ENCODE results near the gene PPFIBP2.

PPFIBP2 gene

GRCh38 chr11:7646866-7647265 is 133.1 kb downstream of the PPFIBP2 start:
- DNase-seq (ENCODE audit: low read depth) = no peak
- in situ Hi-C loops (cut with HindIII; ENCODE audit: low sequenced_read_pairs) = no loop called here
- TF ChIP-seq CTCF (IDR thresholded peaks at IDR 0.05; ENCODE audit: low read depth, low read length, missing control alignments) = no peak
- H3K4me3 ChIP-seq (ENCODE audit: low read depth, low read length) = no peak overlapping the region

GRCh38 chr11:7648264-7648663 is 134.5 kb downstream of the PPFIBP2 start:
- H3K4me3 ChIP-seq (ENCODE audit: low read depth, low read length) = no peak overlapping the region
- no peak for DNase-seq (ENCODE audit: low read depth)
- in situ Hi-C loops (cut with HindIII; ENCODE audit: low sequenced_read_pairs) = no loop called here
- TF ChIP-seq CTCF (IDR thresholded peaks at IDR 0.05; ENCODE audit: low read depth, low read length, missing control alignments) = no peak

- in situ Hi-C loops (cut with HindIII; ENCODE audit: low sequenced_read_pairs) = loop anchor here (25.0 kb wide), 1 partner anchor 89 kb away; no protein-coding TSS in a partner anchor
- DNase-seq (ENCODE audit: low read depth) = no peak
- H3K4me3 ChIP-seq (ENCODE audit: low read depth, low read length) = no peak overlapping the region
- no peak for TF ChIP-seq CTCF (IDR thresholded peaks at IDR 0.05; ENCODE audit: low read depth, low read length, missing control alignments)
These were observed 137.3 kb downstream of the PPFIBP2 start for GRCh38 chr11:7651140-7651551.

- TF ChIP-seq CTCF (IDR thresholded peaks at IDR 0.05; ENCODE audit: low read depth, low read length, missing control alignments) = no peak
- in situ Hi-C loops (cut with HindIII; ENCODE audit: low sequenced_read_pairs) = loop anchor here (25.0 kb wide), 1 partner anchor 89 kb away; no protein-coding TSS in a partner anchor
These were observed 137.9 kb downstream of the PPFIBP2 start for GRCh38 chr11:7651700-7652099.

GRCh38 chr11:7654195-7654705 is 140.5 kb downstream of the PPFIBP2 start:
- H3K4me3 ChIP-seq (ENCODE audit: low read depth, low read length) = no peak overlapping the region
- no peak for TF ChIP-seq CTCF (IDR thresholded peaks at IDR 0.05; ENCODE audit: low read depth, low read length, missing control alignments)
- DNase-seq (ENCODE audit: low read depth) = no peak
- in situ Hi-C loops (cut with HindIII; ENCODE audit: low sequenced_read_pairs) = loop anchor here (25.0 kb wide), 1 partner anchor 92 kb away; no protein-coding TSS in a partner anchor

More at GRCh38 chr11:7651700-7652099, 137.9 kb downstream of the PPFIBP2 start:
- H3K4me3 ChIP-seq (ENCODE audit: low read depth, low read length) = no peak overlapping the region
- no peak for DNase-seq (ENCODE audit: low read depth)

- H3K4me3 ChIP-seq (ENCODE audit: low read depth, low read length) = no peak overlapping the region
- TF ChIP-seq CTCF (IDR thresholded peaks at IDR 0.05; ENCODE audit: low read depth, low read length, missing control alignments) = no peak
- DNase-seq (ENCODE audit: low read depth) = no peak
- in situ Hi-C loops (cut with HindIII; ENCODE audit: low sequenced_read_pairs) = loop anchor here (25.0 kb wide), 1 partner anchor 93 kb away; no protein-coding TSS in a partner anchor
These were observed 141.7 kb downstream of the PPFIBP2 start for GRCh38 chr11:7655253-7656217.
